Heart right ventricle (tissue), 16 donors: ENCODE results near the gene NBDY. TPM values are rescaled to one million over a fixed set of nuclear protein-coding genes. Genes with fewer than 3 reads are reported as not detected.
"Not testable (repeated sequence)": the region's sequence is repeated elsewhere in the genome, so short reads cannot be mapped to it uniquely, and the experiment has no call there.

Source experiments
- ATAC-seq, 8 donors: fragments of 200-7000 bp; cut with Tn5 transposase; one replicate each; pipeline ENCODE4 v1.9.1; 2020; ENCODE audit warnings: mild to moderate bottlenecking in 8 of 8, moderate library complexity in 8 of 8, moderate number of reproducible peaks in 1 of 8
- DNase-seq, 2 donors: peaks; one replicate each; pipeline ENCODE4 v3.0.0-alpha.2; 2020
- H3K27ac ChIP-seq, 10 donors: fragments of 200-600 bp; sonication (generic) in 2 of 10; one replicate each; pipeline versions ENCODE4 v1.5.0 to v1.8.0; 2020 to 2022; ENCODE audit warnings: mild to moderate bottlenecking in 3 of 10
- H3K27me3 ChIP-seq, 7 donors: fragments of 200-600 bp; one replicate each; pipeline ENCODE4 v1.8.0; 2021 to 2022; ENCODE audit warnings: mild to moderate bottlenecking in 2 of 7
- H3K36me3 ChIP-seq, 9 donors: fragments of 200-600 bp; sonication (generic) in 1 of 9; one replicate each; pipeline versions ENCODE4 v1.5.0 to v1.8.0; 2020 to 2022; ENCODE audit warnings: mild to moderate bottlenecking in 2 of 9
- H3K4me1 ChIP-seq, 9 donors: fragments of 200-600 bp; sonication (generic) in 1 of 9; one replicate each; pipeline versions ENCODE4 v1.5.0 to v1.8.0; 2020 to 2022; ENCODE audit warnings: mild to moderate bottlenecking in 4 of 9
- H3K4me3 ChIP-seq, 10 donors: fragments of 200-600 bp; sonication (generic) in 2 of 10; one replicate each; pipeline versions ENCODE4 v1.5.0 to v1.8.0; 2020 to 2022; ENCODE audit warnings: mild to moderate bottlenecking in 7 of 10, moderate library complexity in 2 of 10
- H3K9me3 ChIP-seq, 11 donors: fragments of 200-600 bp in 10 of 11; sonication (generic) in 2 of 11; one replicate each; pipeline versions ENCODE4 v1.5.0 to v1.8.0; 2013 to 2022; ENCODE audit warnings: mild to moderate bottlenecking in 2 of 11, control low read depth in 1 of 11, moderate library complexity in 1 of 11
- WGBS, 2 donors: extraction: QIAGEN DNeasy Blood & Tissue Kit; methylation state at CpG; one replicate each; pipeline ENCODE4 v1.1.7; 2013; ENCODE audit warnings: inconsistent platforms in 1 of 2; 5-methylcytosine and 5-hydroxymethylcytosine counted together
- intact Hi-C, 10 donors: fragments of 100-400 bp; cut with DNase I; formaldehyde crosslinking; loops; one replicate each; pipeline versions ENCODE4 v1.11.1 to v1.14.2; 2022
- polyA plus RNA-seq, 2 donors: library from polyadenylated mRNA; stranded (reverse); fragments of 200-250 nt; gene quantifications; one replicate each; pipeline ENCODE4 v1.2.3, GENCODE V29; 2013
- total RNA-seq, 10 donors: library from RNA; stranded (reverse); fragmentation: NEBNext Ultra II Directional in 3 of 10; extraction: Animal tissue kit (Norgen Biotek cat#: 25700) in 3 of 10; gene quantifications; one replicate each; pipeline versions ENCODE4 v1.2.1 to v1.2.4, GENCODE V29; 2021 to 2023
- TF ChIP-seq, protein P1 (sequence below), 9 donors: fragments of 200-600 bp; sonication (generic) in 2 of 9; IDR thresholded peaks; one replicate each; pipeline versions ENCODE4 v1.5.0 to v1.8.0; 2021 to 2022; ENCODE audit warnings: antibody characterized with exemption in 9 of 9, mild to moderate bottlenecking in 5 of 9, moderate library complexity in 1 of 9
- donor health status: Arrhythmogenic right ventricular cardiomyopathy.
- donor health status: ischemic (EF 13 %, LVEDD 7.1; RV severe dilation, severe dysfunction).
- donor health status: healthy with polysubstance abuse.
- donor health status: DM: no; HTN: yes; CAD: no.
- donor health status: DM: no; HTN: no; CAD: no.
- donor health status: ischemic (EF 25% LVEDD 6.9; RV normal size, moderate dysfunction).
- donor health status: ischemic (EF 25% LVEDD 5.7; RV mildly dilated, moderate dysfunction).
- donor health status: healthy.
- donor health status: DM: yes; HTN: yes; CAD: no.
- donor health status: Ischemic cardiomyopathy.
- donor health status: ischemic (EF 35%, LVEDD 5.7; RV mildly dilated, moderate dysfunction).
- donor health status: nonischemic (EF 11% LVEDD 7.7; RV severe dilation, severe dysfunction).
- donor health status: DM: yes; HTN: yes; CAD: no.
- donor health status: PGD.
- donor health status: ischemic (EF 29% LVEDD 5.4; RV normal size, mild dysfunction).
- donor health status: nonischemic (EF 23%, LVEDD 6.1; RV moderate dilation, normal function).

NBDY gene
- total and polyA plus RNA-seq, 12 donors: 11.4 to 36.7 (median 25.7) TPM

GRCh38 chrX:56765811-56766553 is 36.9 kb downstream of the NBDY start:
- DNase-seq: no peak
- intact Hi-C loops: loop anchor here in 3 of 10 donors (10.0 kb wide), 3 partner anchors 209 to 359 kb away; partner anchors contain the start of gene SPIN2B (in 1 of the 3)
- Histone ChIP-seq H3K36me3 (peaks cover 0 to 9% (median 0%) of the 10 kb centered on the region in 9 donors), H3K4me3 (peak overlapping the region in 1 of 10 donors; percentile 17), H3K27me3 (no peaks in the 10 kb centered on the region), H3K27ac (peak overlapping the region in 6 of 10 donors; percentile 19 to 89 (median 54)), H3K4me1 (peaks cover 0 to 49% (median 17%) of the 10 kb centered on the region in 9 donors), H3K9me3 (no peaks in the 10 kb centered on the region)
- ATAC-seq: no peak
- TF ChIP-seq, protein P1, sequence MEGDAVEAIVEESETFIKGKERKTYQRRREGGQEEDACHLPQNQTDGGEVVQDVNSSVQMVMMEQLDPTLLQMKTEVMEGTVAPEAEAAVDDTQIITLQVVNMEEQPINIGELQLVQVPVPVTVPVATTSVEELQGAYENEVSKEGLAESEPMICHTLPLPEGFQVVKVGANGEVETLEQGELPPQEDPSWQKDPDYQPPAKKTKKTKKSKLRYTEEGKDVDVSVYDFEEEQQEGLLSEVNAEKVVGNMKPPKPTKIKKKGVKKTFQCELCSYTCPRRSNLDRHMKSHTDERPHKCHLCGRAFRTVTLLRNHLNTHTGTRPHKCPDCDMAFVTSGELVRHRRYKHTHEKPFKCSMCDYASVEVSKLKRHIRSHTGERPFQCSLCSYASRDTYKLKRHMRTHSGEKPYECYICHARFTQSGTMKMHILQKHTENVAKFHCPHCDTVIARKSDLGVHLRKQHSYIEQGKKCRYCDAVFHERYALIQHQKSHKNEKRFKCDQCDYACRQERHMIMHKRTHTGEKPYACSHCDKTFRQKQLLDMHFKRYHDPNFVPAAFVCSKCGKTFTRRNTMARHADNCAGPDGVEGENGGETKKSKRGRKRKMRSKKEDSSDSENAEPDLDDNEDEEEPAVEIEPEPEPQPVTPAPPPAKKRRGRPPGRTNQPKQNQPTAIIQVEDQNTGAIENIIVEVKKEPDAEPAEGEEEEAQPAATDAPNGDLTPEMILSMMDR (IDR thresholded peaks at IDR 0.05): no peak
- 58 to 74% methylated on average over 8 of the region's 8 CpGs for WGBS, 2 donors

DNA sequence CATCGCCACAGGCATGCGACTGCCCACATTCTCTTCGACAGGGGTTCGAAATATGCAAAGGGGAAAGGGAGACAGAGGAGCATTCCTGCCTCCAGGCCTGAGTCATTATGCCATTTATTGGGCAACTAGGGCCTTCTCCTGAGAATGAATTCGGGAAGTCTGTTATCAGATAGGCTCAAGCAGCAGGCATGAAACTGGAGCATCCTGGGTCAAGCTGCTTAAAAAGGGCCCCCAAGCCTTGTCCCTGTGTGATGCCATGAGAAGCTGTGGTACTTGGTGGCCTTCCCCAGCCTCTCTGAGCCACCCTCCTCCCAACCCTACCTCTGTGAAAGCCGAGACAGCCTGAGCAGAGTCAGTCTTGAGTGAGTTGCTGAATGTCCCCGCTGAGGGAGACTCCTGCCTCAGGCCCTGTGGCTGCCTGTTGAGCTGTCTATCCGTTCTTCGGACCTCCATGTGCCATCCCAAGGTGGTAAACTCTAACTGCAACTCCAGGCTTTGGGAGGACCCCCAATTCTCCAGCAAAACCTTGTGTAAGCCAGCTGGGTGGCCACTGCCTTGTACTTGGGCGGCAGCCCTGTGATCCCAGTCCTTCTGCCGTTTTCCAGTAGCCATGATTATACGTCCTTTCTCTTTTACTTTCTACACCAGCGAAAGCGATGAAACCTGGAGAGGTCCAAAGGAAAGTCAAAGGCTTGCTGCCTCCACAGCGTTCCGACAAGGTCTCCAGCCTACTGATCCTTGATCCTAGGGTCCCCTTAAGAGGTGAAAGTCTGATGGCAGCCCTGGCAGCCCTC is 37.7 kb downstream of the NBDY start:
- TF ChIP-seq, protein P1 (IDR thresholded peaks at IDR 0.05): no peak
- DNase-seq: no peak
- peak overlapping the region in 4 of 10 donors; percentile 44 to 70 (median 59) for H3K4me3 ChIP-seq
- H3K4me1 ChIP-seq: peaks cover 0 to 49% (median 17%) of the 10 kb centered on the region in 9 donors
- peak overlapping the region in 3 of 10 donors; percentile 55 to 86 (median 79) for H3K27ac ChIP-seq
- no peaks in the 10 kb centered on the region for H3K9me3 ChIP-seq
- intact Hi-C loops: loop anchor here in 3 of 10 donors (10.0 kb wide), 3 partner anchors 208 to 358 kb away; partner anchors contain the start of gene SPIN2B (in 1 of the 3)
- no peaks in the 10 kb centered on the region for H3K27me3 ChIP-seq
- peaks cover 0 to 9% (median 0%) of the 10 kb centered on the region in 9 donors for H3K36me3 ChIP-seq
- 91 to 93% methylated on average over 15 to 16 of the region's 16 CpGs for WGBS, 2 donors
- no peak for ATAC-seq

- not testable (repeated sequence) for H3K36me3 ChIP-seq, DNase-seq, H3K27me3 ChIP-seq, H3K9me3 ChIP-seq
- intact Hi-C loops: loop anchor here in 3 of 10 donors (10.0 kb wide), 3 partner anchors 207 to 357 kb away; partner anchors contain the start of gene SPIN2B (in 1 of the 3)
- Histone ChIP-seq H3K27ac (peak overlapping the region in 3 of 10 donors; percentile 55 to 86 (median 79)), H3K4me1 (peaks cover 0 to 46% (median 17%) of the 10 kb centered on the region in 9 donors), H3K4me3 (peak overlapping the region in 4 of 10 donors; percentile 44 to 70 (median 59))
- 89 to 97% methylated on average over 11 to 27 of the region's 45 CpGs for WGBS, 2 donors
- ATAC-seq: peak in 3 of 8 donors; percentile 61 to 91 (median 79)
Observed at GRCh38 chrX:56767348-56768119, 38.5 kb downstream of the NBDY start.

- not testable (repeated sequence) for H3K9me3 ChIP-seq, H3K27ac ChIP-seq, H3K27me3 ChIP-seq, DNase-seq, H3K4me3 ChIP-seq, H3K36me3 ChIP-seq
- intact Hi-C loops: loop anchor here in 3 of 10 donors (10.0 kb wide), 3 partner anchors 207 to 357 kb away; partner anchors contain the start of gene SPIN2B (in 1 of the 3)
- peaks cover 0 to 39% (median 17%) of the 10 kb centered on the region in 9 donors for H3K4me1 ChIP-seq
- ATAC-seq: peak in 3 of 8 donors; percentile 36 to 85 (median 65)
- no CpG with 5 or more reads among the region's 24 CpGs for WGBS, 2 donors
Observed at GRCh38 chrX:56768120-56768660, 39.1 kb downstream of the NBDY start.

- H3K27me3 ChIP-seq, H3K27ac ChIP-seq, intact Hi-C loops, DNase-seq, H3K36me3 ChIP-seq, H3K4me1 ChIP-seq, H3K4me3 ChIP-seq, H3K9me3 ChIP-seq: not testable (repeated sequence)
- peak; percentile 56 to 88 (median 72) for ATAC-seq
- no CpG with 5 or more reads among the region's 32 CpGs for WGBS, 2 donors
Observed at GRCh38 chrX:56772675-56773521, 43.9 kb downstream of the NBDY start.

DNA sequence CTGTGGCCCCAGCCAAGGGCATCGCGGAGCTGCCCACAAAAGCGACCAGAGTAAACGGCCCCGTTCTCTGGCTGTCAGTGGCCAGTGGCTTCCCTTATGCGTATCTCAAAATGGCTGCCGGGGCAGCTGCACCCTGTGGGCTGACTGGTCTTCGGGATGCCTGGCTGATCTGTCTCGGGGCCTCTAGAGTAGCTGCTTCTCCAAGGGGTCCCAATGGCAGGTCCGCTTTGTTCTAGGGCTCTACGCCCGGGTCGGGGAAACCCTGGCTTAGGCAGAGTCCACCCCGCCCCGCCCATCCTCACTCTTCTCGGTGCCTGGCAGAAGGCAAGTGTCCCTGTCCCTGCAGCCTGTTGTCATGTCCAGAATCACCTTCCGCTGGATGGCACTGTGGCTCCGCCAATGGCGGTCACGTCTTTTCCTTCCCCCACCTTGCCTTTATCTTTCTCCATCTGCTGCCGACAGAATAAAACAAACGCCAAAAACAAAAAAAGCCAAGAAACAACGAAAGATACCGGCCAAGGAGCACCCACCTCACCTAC is 44.5 kb downstream of the NBDY start:
- intact Hi-C loops, H3K27ac ChIP-seq, H3K4me3 ChIP-seq, H3K4me1 ChIP-seq, H3K36me3 ChIP-seq, H3K27me3 ChIP-seq, H3K9me3 ChIP-seq, DNase-seq: not testable (repeated sequence)
- ATAC-seq: peak in 3 of 8 donors; percentile 67 to 83 (median 69)
- no CpG with 5 or more reads among the region's 24 CpGs for WGBS, 2 donors
